Measurements from ENCODE around the gene NCSTN. TPM values are rescaled to one million over a fixed set of nuclear protein-coding genes. Genes with fewer than 3 reads are reported as not detected.

The NCSTN gene
- total RNA-seq, 1 experiment from 2014 or later = 67.8 TPM

GRCh38 chr1:160360227-160360695, 17.1 kb downstream of the NCSTN start:
- no peak overlapping the region for H2AK5ac ChIP-seq (ENCODE audit: insufficient read length, low read length)
- no peaks in the 10 kb centered on the region for H3K79me2 ChIP-seq (ENCODE audit: insufficient read depth, low read length)
- no peak for TF ChIP-seq CTCF (conservative IDR thresholded peaks at IDR 0.05)
- H3K9me3 ChIP-seq (ENCODE audit: control insufficient read depth, low read depth, low read length) = no peaks in the 10 kb centered on the region
- no peak overlapping the region for H4K91ac ChIP-seq (ENCODE audit: insufficient read length, low read depth, low read length)
- H2BK15ac ChIP-seq (ENCODE audit: low read depth, low read length) = no peak overlapping the region
- no peak overlapping the region for H3K4me2 ChIP-seq (ENCODE audit: insufficient read depth, insufficient read length, low read length)
- Mint-ChIP-seq H3K36me3 (ENCODE audit: insufficient read depth in 1 of 3, low read depth in 3 of 3) (peaks cover 21 to 56% (median 50%) of the 10 kb centered on the region in 3 experiments; a peak in 6 of 7 replicates), H3K9me3 (no peaks in the 10 kb centered on the region), H3K4me1 (peaks cover 25 to 36% of the 10 kb centered on the region in 2 experiments), H3K27me3 (ENCODE audit: low read depth) (no peaks in the 10 kb centered on the region), H3K4me3 (no peak overlapping the region), H3K27ac (peak overlapping the region in 2 of 3 experiments; percentile 13 to 78; a peak in 5 of 7 replicates)
- H2BK12ac ChIP-seq (ENCODE audit: insufficient read length, low read depth, low read length) = no peak overlapping the region
- no peak overlapping the region for H3K56ac ChIP-seq (ENCODE audit: insufficient read length, low read depth, low read length)
- H3K4me1 ChIP-seq (ENCODE audit: insufficient read depth, low read length) = no peaks in the 10 kb centered on the region; the same call in 1 of the 2 replicates
- H3K23me2 ChIP-seq (ENCODE audit: insufficient read length, low read depth, low read length, poor library complexity, severe bottlenecking) = no peaks in the 10 kb centered on the region
- H3K4ac ChIP-seq (ENCODE audit: low read depth, low read length) = no peak overlapping the region
- H4K8ac ChIP-seq (replicated peaks; ENCODE audit: insufficient read length, low read depth, low read length) = no peak overlapping the region
- no peaks in the 10 kb centered on the region for H4K20me1 ChIP-seq (ENCODE audit: control insufficient read depth, insufficient read depth, insufficient read length)
- whole genome bisulfite sequencing (ENCODE audit: extremely low coverage, insufficient read length, low lambda C conversion rate) = no CpG with 5 or more reads among the region's 8 CpGs
- no peak overlapping the region for H2BK120ac ChIP-seq (ENCODE audit: low read depth, low read length, poor library complexity, severe bottlenecking)
- H3K79me1 ChIP-seq (ENCODE audit: insufficient read depth, low read depth, low read length, poor library complexity, severe bottlenecking) = no peaks in the 10 kb centered on the region
- H3T11ph ChIP-seq (ENCODE audit: low read length) = no peak overlapping the region
- H3K27me3 ChIP-seq (ENCODE audit: insufficient read depth, low read length) = no peaks in the 10 kb centered on the region
- H2BK20ac ChIP-seq (ENCODE audit: low read depth, low read length, poor library complexity, severe bottlenecking) = no peak overlapping the region
- no peak overlapping the region for H2AFZ ChIP-seq (ENCODE audit: low read length)
- no peak overlapping the region for H3K9ac ChIP-seq (ENCODE audit: extremely low read depth, insufficient read length, low read length)
- H4K5ac ChIP-seq (ENCODE audit: insufficient read length, low read depth, low read length) = no peak overlapping the region
- no peak overlapping the region for H3K14ac ChIP-seq (ENCODE audit: insufficient read depth, low read length)
- H3K18ac ChIP-seq (ENCODE audit: insufficient read length, low read depth, low read length) = no peak overlapping the region
- H2BK5ac ChIP-seq (ENCODE audit: insufficient read length, low read length) = no peak overlapping the region
- DNase-seq = no peak
- H3K27ac ChIP-seq (ENCODE audit: insufficient read length, low read depth, low read length) = no peak overlapping the region
- H3K23ac ChIP-seq (ENCODE audit: insufficient read length, low read depth, low read length) = no peak overlapping the region

All from H9 (cell line).